Kidney (tissue), 14 donors: ENCODE results near the gene SQSTM1. TPM values are rescaled to one million over a fixed set of nuclear protein-coding genes. Genes with fewer than 3 reads are reported as not detected.
A peak's percentile ranks its signal among the peaks of the same experiment; 100 is the strongest.
"Not testable (repeated sequence)": the region's sequence is repeated elsewhere in the genome, so short reads cannot be mapped to it uniquely, and the experiment has no call there.

Experiments
- DNase-seq, 5 donors: peaks; one replicate each; pipeline ENCODE4 v3.0.0-alpha.2; 2013 to 2020
- FAIRE-seq: peaks from 2 replicates; lab custom pipeline; 2012; peaks lifted over from hg19 to GRCh38; lab: Jason Lieb, UNC
- H3K27ac ChIP-seq, 2 donors: one replicate each; pipeline ENCODE4 v1.7.0; 2013; ENCODE audit warnings: low read depth in 2 of 2, low read length in 2 of 2, inconsistent platforms in 1 of 2
- H3K27me3 ChIP-seq: one replicate; pipeline ENCODE4 v1.7.1; 2013; ENCODE audit warnings: low read length, inconsistent platforms; ENCODE audit not compliant: control insufficient read depth, insufficient read depth
- H3K36me3 ChIP-seq, 3 donors: one replicate each; pipeline versions ENCODE4 v1.7.0 to v1.7.1; 2013; ENCODE audit warnings: low read length in 3 of 3, control low read depth in 1 of 3, inconsistent platforms in 1 of 3; ENCODE audit not compliant: insufficient read depth in 3 of 3, control insufficient read depth in 2 of 3
- H3K4me1 ChIP-seq, 3 donors: one replicate each; pipeline versions ENCODE4 v1.7.0 to v1.7.1; 2013; ENCODE audit warnings: low read length in 3 of 3, inconsistent platforms in 1 of 3, low read depth in 1 of 3; ENCODE audit not compliant: control insufficient read depth in 2 of 3, insufficient read depth in 2 of 3
- H3K4me3 ChIP-seq, 3 donors: one replicate each; pipeline versions ENCODE4 v1.7.0 to v1.8.1; 2013; ENCODE audit warnings: low read length in 3 of 3, control low read depth in 1 of 3, inconsistent platforms in 1 of 3
- H3K9ac ChIP-seq, 3 donors: one replicate each; pipeline versions ENCODE4 v1.7.0 to v1.7.1; 2013; ENCODE audit warnings: low read length in 3 of 3, control low read depth in 1 of 3, inconsistent platforms in 1 of 3
- H3K9me3 ChIP-seq, 3 donors: one replicate each; pipeline versions ENCODE4 v1.7.0 to v1.7.1; 2013; ENCODE audit warnings: low read length in 3 of 3, control low read depth in 1 of 3, inconsistent platforms in 1 of 3; ENCODE audit not compliant: control insufficient read depth in 2 of 3, insufficient read depth in 1 of 3
- CTCF ChIP-seq: IDR thresholded peaks from 3 replicates; pipeline ENCODE4 v1.5.1; 2012; ENCODE audit warnings: mild to moderate bottlenecking, moderate library complexity, borderline replicate concordance; ENCODE audit not compliant: insufficient read depth; ENCODE audit errors: extremely low read depth
- intact Hi-C: fragments of 100-400 bp; cut with DNase I; formaldehyde crosslinking; loops from one replicate; pipeline ENCODE4 v1.11.1; 2022
- polyA plus RNA-seq: library from polyadenylated mRNA; stranded (reverse); fragments of 350-450 nt; fragmentation: Illumina TruSeq; extraction: RNeasy Lipid Tissue Mini Kit (QIAGEN cat#74804); gene quantifications from one replicate; pipeline ENCODE4 v1.2.3, GENCODE V29; 2014; ENCODE audit warnings: low read depth, low replicate concordance; ENCODE audit not compliant: insufficient read depth
- total RNA-seq: library from RNA; stranded (reverse); fragmentation: NEBNext Ultra II Directional; extraction: Animal tissue kit (Norgen Biotek cat#: 25700); gene quantifications from one replicate; pipeline ENCODE4 v1.2.1, GENCODE V29; 2021
- donor health status: control.
- donor health status: control.
- donor health status: control.
- donor health status: control.
- donor health status: control.
- donor health status: DM: yes; HTN: yes; CAD: no.
- donor health status: Normal renal cell carcinoma (clear cell type).

The SQSTM1 gene
- total and polyA plus RNA-seq, 2 donors from 2014 or later = 249 to 309 TPM

- no peak for FAIRE-seq
- H3K36me3 ChIP-seq = peaks cover 2 to 17% (median 16%) of the 10 kb centered on the region in 3 donors
- DNase-seq = peak in 4 of 5 donors; percentile 56 to 73 (median 66)
- intact Hi-C loops = no loop called here
- H3K4me3 ChIP-seq = no peak overlapping the region
- H3K9me3 ChIP-seq = no peaks in the 10 kb centered on the region
- H3K27ac ChIP-seq = no peak overlapping the region
- H3K4me1 ChIP-seq = peaks cover 0 to 2% (median 0%) of the 10 kb centered on the region in 3 donors
- no peaks in the 10 kb centered on the region for H3K27me3 ChIP-seq
- peak; percentile 14 for TF ChIP-seq CTCF
- no peak overlapping the region for H3K9ac ChIP-seq
These were observed 49.7 kb downstream of the SQSTM1 start for GRCh38 chr5:179870403-179870903.

- Histone ChIP-seq H3K4me1 (peaks cover 0 to 2% (median 0%) of the 10 kb centered on the region in 3 donors), H3K27me3 (no peaks in the 10 kb centered on the region), H3K9ac (no peak overlapping the region), H3K9me3 (no peaks in the 10 kb centered on the region), H3K4me3 (no peak overlapping the region), H3K27ac (no peak overlapping the region), H3K36me3 (peaks cover 2 to 17% (median 16%) of the 10 kb centered on the region in 3 donors)
- TF ChIP-seq CTCF = no peak
- intact Hi-C loops = no loop called here
- FAIRE-seq (no peak), DNase-seq (no peak)
These were observed 50.2 kb downstream of the SQSTM1 start for GRCh38 chr5:179870952-179871351.

GRCh38 chr5:179871533-179871932 lies 50.8 kb downstream of the SQSTM1 start:
- H3K27ac ChIP-seq, intact Hi-C loops, FAIRE-seq: not testable (repeated sequence)

GRCh38 chr5:179872055-179872827 lies 51.5 kb downstream of the SQSTM1 start:
- Histone ChIP-seq H3K27ac (no peak overlapping the region), H3K4me1 (peaks cover 0 to 2% (median 0%) of the 10 kb centered on the region in 3 donors), H3K27me3 (no peaks in the 10 kb centered on the region), H3K9ac (no peak overlapping the region), H3K4me3 (no peak overlapping the region), H3K36me3 (peaks cover 2 to 23% (median 23%) of the 10 kb centered on the region in 3 donors), H3K9me3 (no peaks in the 10 kb centered on the region)
- DNase-seq = peak in 1 of 5 donors; percentile 51
- intact Hi-C loops = no loop called here
- TF ChIP-seq CTCF = no peak
- FAIRE-seq = no peak

More at GRCh38 chr5:179871533-179871932, 50.8 kb downstream of the SQSTM1 start:
- peaks cover 4 to 23% (median 20%) of the 10 kb centered on the region in 3 donors for H3K36me3 ChIP-seq
- peak in 1 of 5 donors; percentile 34 for DNase-seq
- H3K9ac ChIP-seq, H3K4me1 ChIP-seq, H3K9me3 ChIP-seq, H3K4me3 ChIP-seq, H3K27me3 ChIP-seq: not testable (repeated sequence)
